ENCODE results near the gene COPS4. TPM values are rescaled to one million over a fixed set of nuclear protein-coding genes. Genes with fewer than 3 reads are reported as not detected.
"Not testable (repeated sequence)": the region's sequence is repeated elsewhere in the genome, so short reads cannot be mapped to it uniquely, and the experiment has no call there.

COPS4 gene
- total RNA-seq, 4 donors from 2014 or later = 29.5 to 62.1 (median 43.0) TPM

DNA sequence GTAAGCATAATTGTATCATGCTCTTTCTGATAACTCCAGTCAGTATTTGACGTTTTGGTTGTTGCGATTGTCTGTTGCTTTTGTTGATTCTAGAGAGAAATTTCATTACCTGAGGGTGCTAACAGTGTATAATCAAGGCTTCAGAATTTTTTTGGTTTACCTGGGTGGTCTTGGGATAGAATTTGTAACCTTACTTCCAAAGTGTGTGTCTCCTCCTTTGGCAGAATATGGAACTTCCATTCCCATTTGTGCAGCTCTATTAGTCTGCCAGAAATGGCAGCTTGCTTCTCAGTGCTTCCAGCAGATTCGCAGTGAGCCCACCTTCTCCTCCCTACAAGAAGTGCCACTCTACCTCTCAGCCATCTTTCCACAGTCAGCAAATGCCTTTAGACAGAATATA is 5.3 kb downstream of the COPS4 start:
- H3K36me3 ChIP-seq = no peaks in the 10 kb centered on the region
- 82 to 88% methylated on average over 3 of the region's 3 CpGs for WGBS, 2 donors
- H3K27ac ChIP-seq = no peak overlapping the region
- H3K27me3 ChIP-seq = no peaks in the 10 kb centered on the region
- H3K4me3 ChIP-seq = no peak overlapping the region
- TF ChIP-seq CTCF (IDR thresholded peaks at IDR 0.05) (no peak), EP300 (IDR thresholded peaks at IDR 0.05) (no peak), POLR2A (IDR thresholded peaks at IDR 0.05) (no peak)
- H3K4me1 ChIP-seq = peaks cover 0 to 50% (median 16%) of the 10 kb centered on the region in 4 donors
- no peak for DNase-seq (ENCODE audit: low spot score in 2 of 2)
- no peaks in the 10 kb centered on the region for H3K9me3 ChIP-seq

GRCh38 chr4:83043157-83043556 is 8.2 kb downstream of the COPS4 start:
- H3K27ac ChIP-seq; H3K9me3 ChIP-seq; H3K4me3 ChIP-seq; DNase-seq (ENCODE audit: low spot score in 2 of 2); H3K27me3 ChIP-seq; H3K36me3 ChIP-seq: not testable (repeated sequence)
- WGBS, 2 donors = 85 to 93% methylated on average over 2 of the region's 2 CpGs
- peaks cover 0 to 27% (median 0%) of the 10 kb centered on the region in 4 donors for H3K4me1 ChIP-seq

DNA sequence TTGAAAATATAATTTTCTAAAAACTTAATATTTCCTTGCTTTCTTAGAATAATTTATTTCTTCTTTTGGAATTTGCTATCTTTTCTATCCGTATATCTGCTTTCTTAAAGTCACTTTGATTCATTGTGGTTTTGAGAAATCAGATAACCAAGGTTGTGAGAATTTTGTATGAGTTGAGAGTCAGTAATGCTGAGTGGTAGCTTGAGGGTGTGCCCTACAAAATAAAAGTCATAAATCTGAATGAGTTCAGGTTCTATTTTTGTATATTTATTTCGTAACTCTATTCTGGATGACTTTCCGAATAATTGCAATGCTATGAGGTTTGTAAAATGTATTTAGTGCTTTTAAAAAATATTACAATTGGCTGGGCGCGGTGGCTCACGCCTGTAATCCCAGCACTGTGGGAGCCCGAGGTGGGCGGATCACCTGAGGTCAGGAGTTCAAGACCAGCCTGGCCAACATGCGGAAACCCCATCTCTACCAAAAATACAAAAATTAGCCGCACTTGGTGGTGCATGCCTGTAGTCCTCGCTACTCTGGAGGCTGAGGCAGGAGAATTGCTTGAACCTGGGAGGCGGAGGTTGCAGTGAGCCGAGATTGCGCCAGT is 8.9 kb downstream of the COPS4 start:
- H3K4me1 ChIP-seq = peaks cover 0 to 25% (median 0%) of the 10 kb centered on the region in 4 donors
- H3K27ac ChIP-seq = no peak overlapping the region
- H3K4me3 ChIP-seq = no peak overlapping the region
- H3K27me3 ChIP-seq = no peaks in the 10 kb centered on the region
- H3K9me3 ChIP-seq = no peaks in the 10 kb centered on the region
- 91 to 94% methylated on average over 14 of the region's 14 CpGs for WGBS, 2 donors
- TF ChIP-seq EP300 (IDR thresholded peaks at IDR 0.05) = no peak
- TF ChIP-seq CTCF (IDR thresholded peaks at IDR 0.05) = no peak
- no peak for TF ChIP-seq POLR2A (IDR thresholded peaks at IDR 0.05)
- no peaks in the 10 kb centered on the region for H3K36me3 ChIP-seq
- no peak for DNase-seq (ENCODE audit: low spot score in 2 of 2)

DNA sequence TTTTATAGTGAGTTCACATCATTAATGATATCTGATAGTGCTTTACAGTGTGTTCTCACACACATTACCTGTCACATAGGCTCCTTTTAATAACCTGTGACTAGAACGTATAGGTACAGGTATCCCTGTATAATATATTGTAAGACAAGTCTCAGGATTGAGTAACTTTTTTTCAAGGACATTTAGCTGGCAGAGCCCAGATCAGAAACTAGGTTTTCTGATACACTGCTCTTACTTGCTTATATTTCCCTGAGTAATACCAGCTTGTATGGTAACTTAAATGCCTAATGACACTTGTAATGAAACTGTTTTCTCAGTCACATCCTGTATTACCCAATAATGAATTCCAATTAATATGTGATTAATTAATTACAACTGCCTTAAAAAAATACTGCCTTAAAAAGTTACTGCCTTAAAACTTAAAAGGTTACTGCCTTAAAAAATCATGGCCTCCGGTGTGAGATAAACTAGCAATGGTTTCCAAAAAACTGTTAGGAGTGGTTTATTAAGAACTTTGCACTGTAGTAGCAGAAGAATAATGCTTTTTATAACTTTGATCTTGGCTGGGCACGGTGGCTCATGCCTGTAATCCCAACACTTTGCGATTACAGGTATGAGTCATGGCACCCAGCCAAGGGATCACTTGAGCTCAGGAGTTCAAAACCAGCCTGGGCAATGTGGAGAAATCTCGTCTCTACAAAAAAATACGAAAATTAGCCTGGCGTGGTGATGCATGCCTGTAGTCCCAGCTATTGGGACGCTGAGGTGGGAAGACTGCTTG is 11.9 kb downstream of the COPS4 start:
- no peak for TF ChIP-seq CTCF (IDR thresholded peaks at IDR 0.05)
- no peak for TF ChIP-seq POLR2A (IDR thresholded peaks at IDR 0.05)
- TF ChIP-seq EP300 (IDR thresholded peaks at IDR 0.05) = no peak
- no peak overlapping the region for H3K27ac ChIP-seq
- peaks cover 0 to 15% (median 0%) of the 10 kb centered on the region in 4 donors for H3K4me1 ChIP-seq
- H3K27me3 ChIP-seq = no peaks in the 10 kb centered on the region
- DNase-seq (ENCODE audit: low spot score in 2 of 2) = no peak
- peaks cover 0 to 21% (median 2%) of the 10 kb centered on the region in 3 donors for H3K36me3 ChIP-seq
- H3K9me3 ChIP-seq = no peaks in the 10 kb centered on the region
- 90 to 93% methylated on average over 8 of the region's 8 CpGs for WGBS, 2 donors
- no peak overlapping the region for H3K4me3 ChIP-seq

GRCh38 chr4:83048781-83049180 is 13.8 kb downstream of the COPS4 start:
- WGBS, 2 donors = 90 to 92% methylated on average over 8 of the region's 8 CpGs
- not testable (repeated sequence) for H3K9me3 ChIP-seq; DNase-seq (ENCODE audit: low spot score in 2 of 2)

DNA sequence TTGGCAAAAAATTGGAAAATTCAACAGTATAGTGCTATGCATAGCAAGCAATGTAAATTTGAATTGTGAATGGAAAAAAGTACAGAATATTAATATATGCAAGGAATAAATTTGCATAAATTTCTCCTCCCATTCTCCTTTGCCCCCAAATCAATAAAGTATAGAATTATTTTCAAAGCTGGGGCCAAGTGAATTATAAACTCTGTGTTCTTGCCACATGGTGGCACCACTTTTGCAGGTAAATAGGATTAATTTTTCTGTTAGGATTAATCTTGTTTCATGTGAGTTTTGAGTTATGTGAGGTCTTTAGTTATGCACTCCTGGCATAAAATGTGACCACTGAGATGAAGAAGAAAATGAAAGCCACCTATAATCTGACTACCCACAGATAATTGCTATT is 19.9 kb downstream of the COPS4 start:
- no peak for DNase-seq (ENCODE audit: low spot score in 2 of 2)
- H3K36me3 ChIP-seq = peaks cover 0 to 86% (median 5%) of the 10 kb centered on the region in 3 donors
- no peak overlapping the region for H3K27ac ChIP-seq
- H3K9me3 ChIP-seq = no peaks in the 10 kb centered on the region
- no peaks in the 10 kb centered on the region for H3K27me3 ChIP-seq
- TF ChIP-seq CTCF (IDR thresholded peaks at IDR 0.05) = peak in 1 of 5 experiments; percentile 13
- TF ChIP-seq POLR2A (IDR thresholded peaks at IDR 0.05) = no peak
- TF ChIP-seq EP300 (IDR thresholded peaks at IDR 0.05) = no peak
- H3K4me1 ChIP-seq = no peaks in the 10 kb centered on the region
- H3K4me3 ChIP-seq = no peak overlapping the region

More at GRCh38 chr4:83048781-83049180, 13.8 kb downstream of the COPS4 start:
- Histone ChIP-seq H3K36me3 (peaks cover 0 to 40% (median 5%) of the 10 kb centered on the region in 3 donors), H3K4me1 (peaks cover 0 to 11% (median 0%) of the 10 kb centered on the region in 4 donors)
- not testable (repeated sequence) for H3K27me3 ChIP-seq, H3K27ac ChIP-seq, H3K4me3 ChIP-seq
